ENCODE results near the gene WEE2. TPM values are rescaled to one million over a fixed set of nuclear protein-coding genes. Genes with fewer than 3 reads are reported as not detected.

Gene WEE2
- total and polyA plus RNA-seq, 11 donors: 0.08 TPM; not detected in 10

Other genes with a start within 250 kb of the WEE2 start
- 10 to 100 TPM; 30.6 to 49.8 (median 41.3) TPM for gene AGK, start 156.9 kb upstream of the WEE2 start, total RNA-seq
- gene AGK, start 156.9 kb upstream of the WEE2 start, polyA plus RNA-seq: 10 to 100 TPM; 21.4 to 28.2 TPM
- gene DENND11, start 6.2 kb upstream of the WEE2 start, total RNA-seq: 10 to 100 TPM in 3 of 9 donors, 1 to 10 TPM in 6; 6.7 to 15.3 (median 8.8) TPM
- gene DENND11, start 6.2 kb upstream of the WEE2 start, polyA plus RNA-seq: 1 to 10 TPM; 3.5 to 5.8 TPM
- 100 to 1,000 TPM in 6 of 9 donors, 10 to 100 TPM in 3; 95.5 to 120 (median 104) TPM for gene SSBP1, start 30.0 kb downstream of the WEE2 start, total RNA-seq
- gene SSBP1, start 30.0 kb downstream of the WEE2 start, polyA plus RNA-seq: 100 to 1,000 TPM; 252 to 268 TPM
- gene TAS2R3, start 55.7 kb downstream of the WEE2 start, total RNA-seq: 1 to 10 TPM in 1 of 9 donors, under 1 TPM in 5, not detected in 3; 0.25 to 1.2 (median 0.58) TPM
- not detected for gene TAS2R3, start 55.7 kb downstream of the WEE2 start, polyA plus RNA-seq
- under 1 TPM in 7 of 9 donors, not detected in 2; 0.12 to 0.67 (median 0.19) TPM for gene TAS2R4, start 68.3 kb downstream of the WEE2 start, total RNA-seq
- gene TAS2R4, start 68.3 kb downstream of the WEE2 start, polyA plus RNA-seq: under 1 TPM; 0.07 to 0.11 TPM
- gene TAS2R5, start 81.9 kb downstream of the WEE2 start, total RNA-seq: under 1 TPM in 4 of 9 donors, not detected in 5; 0.27 to 0.60 (median 0.49) TPM
- gene TAS2R5, start 81.9 kb downstream of the WEE2 start, polyA plus RNA-seq: under 1 TPM in 1 of 2 donors, not detected in 1; 0.18 TPM
- not detected for gene PRSS37, start 133.1 kb downstream of the WEE2 start, total RNA-seq
- not detected for gene PRSS37, start 133.1 kb downstream of the WEE2 start, polyA plus RNA-seq
- gene OR9A4, start 208.0 kb downstream of the WEE2 start, total RNA-seq: not detected
- gene OR9A4, start 208.0 kb downstream of the WEE2 start, polyA plus RNA-seq: not detected
- 1 to 10 TPM in 2 of 9 donors, under 1 TPM in 6, not detected in 1; 0.12 to 2.6 (median 0.50) TPM for gene CLEC5A, start 238.6 kb downstream of the WEE2 start, total RNA-seq
- gene CLEC5A, start 238.6 kb downstream of the WEE2 start, polyA plus RNA-seq: 1 to 10 TPM in 1 of 2 donors, under 1 TPM in 1; 0.27 to 1.1 TPM

Measured in heart left ventricle (tissue), 11 donors.